ENCODE data around the gene PRIM1. TPM values are rescaled to one million over a fixed set of nuclear protein-coding genes. Genes with fewer than 3 reads are reported as not detected.
"Not testable (repeated sequence)": the region's sequence is repeated elsewhere in the genome, so short reads cannot be mapped to it uniquely, and the experiment has no call there.

PRIM1 gene
- total and polyA plus RNA-seq, 4 experiments from 2014 or later, result 30.2 to 46.9 (median 39.7) TPM

- peak overlapping the region in 6 of 7 donors; percentile 11 to 94 (median 72) for H3K27ac Mint-ChIP-seq
- H3K4me3 Mint-ChIP-seq, result peak overlapping the region in 6 of 8 donors; percentile 25 to 98 (median 77)
- peaks cover 23 to 48% (median 33%) of the 10 kb centered on the region in 4 donors for H3K4me1 Mint-ChIP-seq
- H3K27me3 Mint-ChIP-seq; H3K27me3 ChIP-seq (ENCODE audit: insufficient read depth, low read length); CTCF ChIA-PET (ENCODE audit: partially characterized antibody); DNase-seq; H3K9me3 Mint-ChIP-seq; H3K27ac ChIP-seq (ENCODE audit: low read depth, low read length); H3K36me3 ChIP-seq (ENCODE audit: insufficient read depth, low read length); H3K9me3 ChIP-seq (ENCODE audit: control insufficient read depth in 1 of 2, low read length in 2 of 2): not testable (repeated sequence)
- peaks cover 28 to 42% of the 10 kb centered on the region in 2 donors for H3K36me3 Mint-ChIP-seq
- Histone ChIP-seq H3K4me1 (ENCODE audit: insufficient read depth, low read length) (peaks cover 10% of the 10 kb centered on the region), H3K4me3 (ENCODE audit: low read length in 2 of 2) (peak overlapping the region in 1 of 2 donors; percentile 80)
- intact Hi-C loops (cut with micrococcal nuclease), result loop anchor here (10.0 kb wide), 1 partner anchor 484 kb away; a partner anchor contains a TSS
- POLR2A ChIA-PET (ENCODE audit: partially characterized antibody), result interaction anchor here (1.2 to 3.9 kb wide), 4 partner anchors 25 to 361 kb away, joined by 6 to 30 read pairs (median 12); partner anchors contain the start of genes NACA, PTGES3 and STAT6
Measured at GRCh38 chr12:56750596-56750995, 1.5 kb downstream of the PRIM1 start.

- ChIA-PET CTCF (ENCODE audit: partially characterized antibody) (interaction anchor here (0.9 to 1.7 kb wide), 2 partner anchors 14 to 362 kb away, joined by 3 to 4 read pairs; partner anchors contain the start of gene HSD17B6), POLR2A (ENCODE audit: partially characterized antibody) (interaction anchor here (0.6 to 3.9 kb wide), 2 partner anchors 24 to 509 kb away, joined by 3 to 30 read pairs; partner anchors contain the start of gene NACA)
- Histone ChIP-seq H3K9me3 (ENCODE audit: control insufficient read depth in 1 of 2, low read length in 2 of 2) (no peaks in the 10 kb centered on the region), H3K27me3 (ENCODE audit: insufficient read depth, low read length) (no peaks in the 10 kb centered on the region), H3K36me3 (ENCODE audit: insufficient read depth, low read length) (peaks cover 7% of the 10 kb centered on the region), H3K4me3 (ENCODE audit: low read length in 2 of 2) (no peak overlapping the region), H3K27ac (ENCODE audit: low read depth, low read length) (no peak overlapping the region), H3K4me1 (ENCODE audit: insufficient read depth, low read length) (peaks cover 10% of the 10 kb centered on the region)
- H3K9me3 Mint-ChIP-seq, result no peaks in the 10 kb centered on the region
- H3K27me3 Mint-ChIP-seq, result no peaks in the 10 kb centered on the region
- peak overlapping the region; percentile 46 to 85 (median 76) for H3K4me3 Mint-ChIP-seq
- peaks cover 23 to 48% (median 33%) of the 10 kb centered on the region in 4 donors for H3K4me1 Mint-ChIP-seq
- DNase-seq, result no peak
- intact Hi-C loops (cut with micrococcal nuclease), result loop anchor here (10.0 kb wide), 1 partner anchor 485 kb away; a partner anchor contains a TSS
- H3K27ac Mint-ChIP-seq, result peak overlapping the region in 6 of 7 donors; percentile 38 to 94 (median 88)
- H3K36me3 Mint-ChIP-seq, result peaks cover 28 to 47% of the 10 kb centered on the region in 2 donors
Measured at GRCh38 chr12:56749853-56750252, 2.3 kb downstream of the PRIM1 start.

DNA sequence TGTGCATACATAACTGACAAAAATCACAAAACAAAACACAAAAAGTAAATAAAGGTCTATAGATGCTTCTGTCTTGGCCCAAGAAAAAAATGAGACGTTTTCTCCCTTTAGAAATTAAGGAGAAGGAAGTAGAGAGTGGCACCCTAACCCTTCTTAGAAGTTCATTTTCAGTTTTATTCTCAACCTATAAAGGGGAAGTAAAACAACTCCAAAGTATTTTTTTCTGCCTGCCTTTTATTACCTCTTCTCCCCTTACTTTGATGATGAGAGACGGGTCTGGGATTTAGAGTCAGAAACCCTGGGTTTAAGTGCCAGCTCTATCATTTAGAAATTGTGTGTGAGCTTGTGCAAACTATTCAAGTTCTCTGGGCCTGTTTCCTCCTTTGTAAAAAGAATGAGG, 2.8 kb downstream of the PRIM1 start:
- H3K27ac ChIP-seq (ENCODE audit: low read depth, low read length), result no peak overlapping the region
- H3K27ac Mint-ChIP-seq, result peak overlapping the region in 3 of 7 donors; percentile 35 to 94 (median 88)
- peaks cover 23 to 48% (median 33%) of the 10 kb centered on the region in 4 donors for H3K4me1 Mint-ChIP-seq
- H3K4me1 ChIP-seq (ENCODE audit: insufficient read depth, low read length), result peaks cover 10% of the 10 kb centered on the region
- H3K4me3 ChIP-seq (ENCODE audit: low read length in 2 of 2), result no peak overlapping the region
- no peaks in the 10 kb centered on the region for H3K9me3 Mint-ChIP-seq
- no peaks in the 10 kb centered on the region for H3K27me3 Mint-ChIP-seq
- DNase-seq, result no peak
- CTCF ChIA-PET (ENCODE audit: partially characterized antibody), result interaction anchor here (0.6 to 1.7 kb wide), 3 partner anchors 14 to 363 kb away, joined by 3 to 4 read pairs (median 4); partner anchors contain the start of gene HSD17B6
- POLR2A ChIA-PET (ENCODE audit: partially characterized antibody), result interaction anchor here (3.9 kb wide), 1 partner anchor 24 kb away, joined by 30 read pairs; the partner anchor contains the start of gene NACA
- H3K9me3 ChIP-seq (ENCODE audit: control insufficient read depth in 1 of 2, low read length in 2 of 2), result no peaks in the 10 kb centered on the region
- peaks cover 28 to 50% of the 10 kb centered on the region in 2 donors for H3K36me3 Mint-ChIP-seq
- intact Hi-C loops (cut with micrococcal nuclease), result no loop called here
- H3K27me3 ChIP-seq (ENCODE audit: insufficient read depth, low read length), result no peaks in the 10 kb centered on the region
- H3K36me3 ChIP-seq (ENCODE audit: insufficient read depth, low read length), result peaks cover 7% of the 10 kb centered on the region
- peak overlapping the region in 2 of 8 donors; percentile 72 to 81 for H3K4me3 Mint-ChIP-seq

DNA sequence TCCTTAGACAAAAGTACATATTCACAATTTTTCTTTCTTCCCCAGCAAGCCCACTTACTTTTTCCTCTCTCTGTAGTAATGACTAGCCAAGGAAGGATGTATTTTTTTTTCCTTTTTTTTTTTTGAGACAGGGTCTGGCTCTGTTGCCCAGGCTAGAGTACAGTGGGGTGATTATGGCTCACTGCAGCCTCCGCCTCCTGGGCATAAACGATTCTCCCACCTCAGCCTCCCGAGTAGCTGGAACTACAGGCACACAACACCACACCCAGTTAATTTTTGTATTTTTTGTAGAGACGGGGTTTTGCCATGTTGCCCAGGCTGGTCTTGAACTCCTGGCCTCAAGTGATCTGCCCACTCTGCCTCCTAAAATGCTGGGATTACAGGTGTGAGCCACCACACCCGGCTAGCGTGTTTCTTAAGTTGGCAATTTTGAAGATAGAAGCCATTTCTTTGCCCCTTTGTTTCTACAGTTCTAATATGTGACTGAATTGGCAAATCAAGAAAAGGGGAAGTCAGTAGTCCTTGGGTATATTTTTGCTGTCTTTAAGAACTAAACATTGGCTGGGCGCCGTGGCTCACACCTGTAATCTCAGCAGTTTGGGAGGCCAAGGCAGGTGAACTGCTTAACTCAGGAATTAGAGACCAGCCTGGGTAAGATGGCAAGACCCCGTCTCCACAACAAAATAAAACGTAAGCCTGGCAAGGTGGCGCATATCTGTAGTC, 23.8 kb downstream of the PRIM1 start:
- intact Hi-C loops (cut with micrococcal nuclease), result no loop called here
- CTCF ChIA-PET (ENCODE audit: partially characterized antibody), result no interaction called here
- H3K4me3 Mint-ChIP-seq, result no peak overlapping the region

GRCh38 chr12:56726196-56726675, 25.9 kb downstream of the PRIM1 start:
- Mint-ChIP-seq H3K36me3 (peaks cover 14 to 53% of the 10 kb centered on the region in 2 donors), H3K4me3 (peak overlapping the region in 7 of 8 donors; percentile 90 to 99 (median 97)), H3K4me1 (peaks cover 31 to 55% (median 40%) of the 10 kb centered on the region in 4 donors), H3K27ac (peak overlapping the region; percentile 92 to 99 (median 97))
- peaks cover 18% of the 10 kb centered on the region for H3K36me3 ChIP-seq (ENCODE audit: insufficient read depth, low read length)
- peaks cover 43% of the 10 kb centered on the region for H3K4me1 ChIP-seq (ENCODE audit: insufficient read depth, low read length)
- H3K4me3 ChIP-seq (ENCODE audit: low read length in 2 of 2), result peak overlapping the region in 1 of 2 donors; percentile 90
- DNase-seq; H3K9me3 ChIP-seq (ENCODE audit: control insufficient read depth in 1 of 2, low read length in 2 of 2); H3K9me3 Mint-ChIP-seq; intact Hi-C loops (cut with micrococcal nuclease); H3K27me3 Mint-ChIP-seq; H3K27me3 ChIP-seq (ENCODE audit: insufficient read depth, low read length): not testable (repeated sequence)
- ChIA-PET CTCF (ENCODE audit: partially characterized antibody) (interaction anchor here (1.0 to 1.5 kb wide), 8 partner anchors 31 to 385 kb away, joined by 3 to 8 read pairs (median 4); partner anchors contain the start of gene STAT6), POLR2A (ENCODE audit: partially characterized antibody) (interaction anchor here (0.8 to 13.9 kb wide), 22 partner anchors 9 to 503 kb away, joined by 3 to 247 read pairs (median 4); partner anchors contain the start of genes ATP5F1B, BAZ2A, CS and GLS2)
- H3K27ac ChIP-seq (ENCODE audit: low read depth, low read length), result peak overlapping the region; percentile 90

More for the DNA sequence above, 23.8 kb downstream of the PRIM1 start:
- POLR2A ChIA-PET (ENCODE audit: partially characterized antibody), result interaction anchor here (3.9 to 13.9 kb wide), 2 partner anchors 42 to 83 kb away, joined by 32 to 247 read pairs; partner anchors contain the start of genes ATP5F1B and PTGES3
- Histone ChIP-seq H3K4me3 (ENCODE audit: low read length in 2 of 2) (no peak overlapping the region), H3K4me1 (ENCODE audit: insufficient read depth, low read length) (peaks cover 22% of the 10 kb centered on the region), H3K27ac (ENCODE audit: low read depth, low read length) (no peak overlapping the region), H3K36me3 (ENCODE audit: insufficient read depth, low read length) (peaks cover 12% of the 10 kb centered on the region), H3K27me3 (ENCODE audit: insufficient read depth, low read length) (no peaks in the 10 kb centered on the region), H3K9me3 (ENCODE audit: control insufficient read depth in 1 of 2, low read length in 2 of 2) (no peaks in the 10 kb centered on the region)
- Mint-ChIP-seq H3K36me3 (peaks cover 21 to 51% of the 10 kb centered on the region in 2 donors), H3K9me3 (peaks cover 0 to 3% (median 0%) of the 10 kb centered on the region in 8 donors), H3K27ac (peak overlapping the region in 3 of 7 donors; percentile 18 to 55 (median 32)), H3K4me1 (peaks cover 16 to 35% (median 22%) of the 10 kb centered on the region in 4 donors), H3K27me3 (no peaks in the 10 kb centered on the region)
- DNase-seq, result no peak

GRCh38 chr12:56725723-56726102, 26.4 kb downstream of the PRIM1 start:
- Histone ChIP-seq H3K27me3 (ENCODE audit: insufficient read depth, low read length) (no peaks in the 10 kb centered on the region), H3K27ac (ENCODE audit: low read depth, low read length) (peak overlapping the region; percentile 90), H3K9me3 (ENCODE audit: control insufficient read depth in 1 of 2, low read length in 2 of 2) (no peaks in the 10 kb centered on the region), H3K36me3 (ENCODE audit: insufficient read depth, low read length) (peaks cover 23% of the 10 kb centered on the region), H3K4me1 (ENCODE audit: insufficient read depth, low read length) (peaks cover 48% of the 10 kb centered on the region), H3K4me3 (ENCODE audit: low read length in 2 of 2) (peak overlapping the region; percentile 90 to 100)
- Mint-ChIP-seq H3K9me3 (peaks cover 0 to 3% (median 0%) of the 10 kb centered on the region in 8 donors), H3K4me3 (peak overlapping the region; percentile 90 to 99 (median 98)), H3K27me3 (no peaks in the 10 kb centered on the region), H3K36me3 (peaks cover 12 to 53% of the 10 kb centered on the region in 2 donors), H3K4me1 (peaks cover 35 to 61% (median 46%) of the 10 kb centered on the region in 4 donors), H3K27ac (peak overlapping the region; percentile 92 to 99 (median 97))
- ChIA-PET POLR2A (ENCODE audit: partially characterized antibody) (interaction anchor here (0.7 to 13.9 kb wide), 33 partner anchors 9 to 609 kb away, joined by 3 to 247 read pairs (median 4); partner anchors contain the start of genes ATP5F1B, BAZ2A, CS and GLS2), CTCF (ENCODE audit: partially characterized antibody) (interaction anchor here (1.0 to 1.5 kb wide), 8 partner anchors 32 to 386 kb away, joined by 3 to 8 read pairs (median 4); partner anchors contain the start of gene STAT6)
- no peak for DNase-seq
- intact Hi-C loops (cut with micrococcal nuclease), result loop anchor here (1.0 to 2.0 kb wide), 4 partner anchors 27 to 89 kb away; partner anchors contain the start of genes PRIM1 and PTGES3

All from CD4-positive, alpha-beta memory T cell (primary cell).